GM18951 (cell line): ENCODE results near the gene ZMYM2.

Experiments used
- POLR2A ChIP-seq: IDR thresholded peaks from 4 replicates; pipeline ENCODE4 v1.6.1; 2011; ENCODE audit warnings: mild to moderate bottlenecking; ENCODE audit not compliant: insufficient read length, insufficient read depth; ENCODE audit errors: extremely low read depth
- in situ Hi-C: fragments of 300-500 bp; cut with MboI; formaldehyde crosslinking; loops from one replicate; pipeline ENCODE4 v1.12.0; 2022; ENCODE audit warnings: low sequenced_read_pairs, mixed read lengths, inconsistent platforms; ENCODE audit not compliant: unreplicated experiment

ZMYM2 gene

DNA sequence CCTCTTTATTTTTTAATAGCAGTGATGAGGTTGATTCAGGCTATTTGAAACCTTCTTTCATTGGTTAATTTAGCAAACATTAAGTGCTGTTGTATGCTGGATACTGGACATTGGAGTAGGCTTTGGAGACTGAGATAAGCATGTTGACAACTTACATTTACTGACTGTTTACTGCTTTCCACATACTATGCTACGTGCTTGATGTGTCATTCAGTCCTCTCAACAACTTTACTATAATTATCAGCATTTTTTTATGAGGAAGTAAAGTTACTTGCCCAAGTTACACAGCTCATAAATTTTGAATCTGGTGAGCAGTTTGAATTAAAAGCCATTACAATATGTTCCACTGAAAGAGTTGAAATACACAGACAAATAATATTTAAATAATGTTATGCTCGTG, 118.6 kb downstream of the ZMYM2 start:
- in situ Hi-C loops, result no loop called here
- TF ChIP-seq POLR2A, result no peak

DNA sequence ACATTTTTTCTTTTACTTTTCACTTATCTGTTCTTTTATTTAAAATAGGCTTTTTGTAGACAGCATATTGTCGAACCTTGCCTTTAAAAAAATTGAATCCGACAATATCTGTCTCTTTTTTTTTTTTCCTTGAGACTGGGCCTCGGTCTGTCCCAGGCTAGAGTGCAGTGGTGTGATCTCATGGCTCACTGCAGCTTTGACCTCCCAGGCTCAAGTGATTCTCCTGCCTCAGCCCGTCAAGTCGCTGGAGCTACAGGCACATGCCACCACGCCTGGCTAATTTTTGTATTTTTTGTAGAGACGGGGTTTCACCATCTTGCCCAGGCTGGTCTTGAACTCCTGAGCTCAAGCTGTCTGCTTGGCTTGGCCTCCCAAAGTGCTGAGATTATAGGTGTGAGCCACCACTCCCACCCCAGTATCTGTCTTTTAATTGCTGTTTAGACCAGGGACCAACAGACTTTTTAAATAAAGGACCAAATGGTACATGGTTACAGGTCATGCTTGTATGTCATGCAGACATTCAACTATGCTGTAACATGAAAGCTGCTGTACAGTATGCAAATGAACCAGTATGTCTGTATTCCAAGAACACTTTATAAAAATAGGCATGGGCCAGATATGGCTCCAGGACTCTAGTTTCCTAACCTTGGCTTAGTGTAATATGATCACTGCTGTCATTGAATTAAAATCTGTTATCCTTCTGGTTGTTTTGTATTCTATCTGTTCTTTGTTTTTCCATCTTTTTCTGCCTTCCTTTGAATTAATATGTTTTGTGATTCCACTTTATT, 122.0 kb downstream of the ZMYM2 start:
- TF ChIP-seq POLR2A, result no peak
- in situ Hi-C loops, result no loop called here

DNA sequence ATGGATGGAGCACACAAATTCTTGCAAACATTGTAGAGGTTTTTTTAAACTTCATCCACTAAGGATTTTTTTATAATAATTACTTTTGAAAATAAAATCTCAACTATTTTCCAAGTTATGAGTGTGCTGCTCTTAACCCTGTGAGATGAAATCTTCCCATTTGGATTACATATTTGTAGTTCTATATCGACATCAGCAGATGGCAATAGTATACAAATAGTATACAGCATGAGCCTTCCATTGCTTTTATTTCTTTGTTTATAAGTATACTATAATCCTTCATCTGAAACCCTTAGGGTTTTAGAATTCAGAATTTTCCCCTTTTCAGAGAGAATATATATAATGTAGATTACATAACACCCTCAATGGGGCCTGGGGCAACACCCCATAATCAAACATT, 131.8 kb downstream of the ZMYM2 start:
- in situ Hi-C loops, result no loop called here

DNA sequence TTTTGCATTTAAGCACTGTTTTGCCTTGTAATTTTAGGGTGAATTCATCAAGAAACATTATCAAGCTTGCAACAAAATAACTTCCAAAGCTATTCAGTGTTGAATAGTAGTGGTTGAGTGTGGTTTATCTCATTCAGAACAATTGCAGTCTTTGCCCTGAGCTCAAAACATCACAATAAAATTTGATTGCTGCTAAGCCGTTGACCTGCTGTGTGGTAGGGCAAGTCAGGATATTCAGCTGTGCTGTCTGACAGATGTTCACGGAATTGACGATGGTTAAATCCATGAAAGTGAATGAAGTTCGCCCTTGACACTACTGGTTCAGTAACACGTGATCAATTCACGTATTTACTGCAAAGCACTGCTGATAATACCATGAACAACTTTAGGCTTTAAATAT, 135.4 kb downstream of the ZMYM2 start:
- in situ Hi-C loops, result no loop called here
- no peak for TF ChIP-seq POLR2A

More for the DNA sequence above, 131.8 kb downstream of the ZMYM2 start:
- no peak for TF ChIP-seq POLR2A

DNA sequence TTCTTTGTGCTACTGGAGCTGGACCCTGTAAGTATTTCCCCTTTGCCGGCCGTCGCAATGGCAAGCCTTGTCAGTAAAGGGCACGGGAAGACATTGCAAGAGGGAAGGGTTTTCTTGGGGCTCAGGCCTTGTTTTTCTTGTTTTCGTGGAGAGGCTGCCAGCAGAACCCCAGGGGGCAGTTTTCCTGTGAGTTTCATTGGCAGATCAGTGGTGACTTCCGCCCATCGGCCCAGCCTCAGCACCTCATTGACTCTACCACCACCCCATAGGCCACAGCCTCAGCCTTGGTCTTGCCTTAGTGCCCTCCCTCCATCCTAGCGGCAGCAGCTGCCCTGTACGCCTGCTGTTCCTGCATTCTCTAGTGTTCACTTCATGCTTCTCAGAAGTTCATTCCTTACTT, 140.8 kb downstream of the ZMYM2 start:
- TF ChIP-seq POLR2A, result no peak
- in situ Hi-C loops, result no loop called here

DNA sequence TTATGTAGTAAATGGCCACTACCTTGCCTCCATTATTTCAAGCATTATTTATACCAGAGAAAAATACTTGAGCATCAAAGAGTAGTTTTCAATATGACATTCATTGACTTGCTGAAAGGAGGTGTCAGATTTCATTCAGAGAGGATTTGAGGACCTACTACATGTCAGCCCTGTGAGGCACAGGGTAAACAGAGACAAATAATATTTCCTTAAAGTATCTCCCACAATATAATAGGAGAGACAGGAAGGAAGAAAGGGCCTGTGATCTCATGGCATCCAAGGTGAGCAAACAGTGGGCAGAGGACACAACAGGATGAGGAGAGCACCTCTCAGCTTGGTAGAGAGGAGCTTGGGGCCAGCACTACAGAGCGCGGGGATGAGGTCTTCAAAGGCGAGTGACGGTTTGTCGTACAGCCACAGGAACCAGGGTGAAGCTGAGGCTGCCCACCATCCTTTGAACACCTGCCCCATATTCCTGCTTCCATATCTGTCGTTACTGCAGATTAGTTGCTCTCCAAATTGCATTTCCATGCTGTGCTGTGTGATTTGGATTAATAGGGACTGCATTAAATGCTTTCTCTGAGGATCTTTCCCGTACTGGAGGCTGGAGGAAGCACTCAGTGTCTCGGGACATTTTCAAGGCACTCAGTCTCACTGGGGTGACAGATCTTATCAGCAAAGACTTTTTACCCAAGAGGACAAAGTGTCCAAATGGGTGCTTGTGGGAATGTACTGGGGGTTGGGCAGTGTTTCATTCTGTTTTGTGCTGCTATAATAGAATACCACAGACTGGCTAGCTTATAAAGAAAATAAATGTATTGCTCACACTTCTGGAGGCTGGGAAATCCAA, 143.2 kb downstream of the ZMYM2 start:
- in situ Hi-C loops, result no loop called here
- TF ChIP-seq POLR2A, result no peak

DNA sequence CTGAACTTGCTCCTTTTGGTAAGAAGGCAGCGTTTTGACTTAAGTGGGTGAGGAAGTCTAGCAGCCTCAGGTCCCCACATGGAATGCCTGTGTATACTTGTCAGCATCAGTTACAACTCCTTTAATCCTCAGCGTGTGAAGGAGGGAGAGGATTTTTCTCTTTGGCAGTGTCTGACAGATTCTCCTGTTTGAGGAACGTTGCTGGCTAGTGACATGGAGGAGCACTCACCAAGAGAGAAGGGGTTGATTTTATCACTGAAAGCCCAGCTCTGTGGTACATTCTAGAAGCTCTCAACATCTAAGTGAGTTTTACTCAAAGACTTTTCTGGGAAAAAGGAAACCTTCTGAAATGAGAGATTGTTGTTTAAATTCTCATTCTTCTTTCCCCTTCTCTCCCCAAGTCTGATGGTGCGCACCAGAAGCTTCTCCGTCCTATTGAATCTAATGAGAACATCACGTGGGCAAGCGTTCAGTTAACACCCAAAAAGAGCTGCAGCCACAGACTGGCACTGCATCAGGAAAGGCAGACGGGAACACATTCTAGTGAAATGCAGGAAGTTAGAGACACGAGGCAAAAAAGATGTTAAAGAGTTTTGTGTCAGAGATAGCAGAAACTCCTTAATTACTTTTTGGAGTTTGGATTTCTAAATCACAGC, 144.1 kb downstream of the ZMYM2 start:
- TF ChIP-seq POLR2A, result no peak
- in situ Hi-C loops, result no loop called here

DNA sequence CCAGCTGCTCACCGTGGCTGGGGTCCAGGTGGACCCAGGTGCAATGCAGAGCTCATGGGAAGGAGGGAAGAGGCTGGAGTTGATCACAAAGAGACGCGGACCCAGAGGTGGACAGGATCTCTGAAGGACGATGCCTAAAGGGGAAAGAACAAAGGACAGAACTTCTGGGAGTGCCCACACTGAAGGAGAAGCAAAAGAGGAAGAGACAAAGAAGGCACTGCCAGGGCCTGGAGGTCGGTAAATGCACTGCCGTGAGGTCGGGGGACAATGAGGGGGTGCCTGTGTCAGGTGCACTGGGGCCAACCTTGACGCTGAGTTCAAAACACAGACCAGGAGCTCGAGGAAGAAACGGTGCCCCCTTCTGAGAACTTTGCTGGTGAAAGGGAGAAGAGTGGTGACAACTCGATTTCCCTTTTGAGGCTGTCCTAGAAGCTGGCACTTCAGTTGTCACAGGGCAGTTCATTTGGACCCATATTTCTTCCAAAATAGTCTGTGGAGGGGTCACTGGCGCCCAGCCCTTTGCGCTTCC, 146.7 kb downstream of the ZMYM2 start:
- in situ Hi-C loops, result no loop called here
- no peak for TF ChIP-seq POLR2A

DNA sequence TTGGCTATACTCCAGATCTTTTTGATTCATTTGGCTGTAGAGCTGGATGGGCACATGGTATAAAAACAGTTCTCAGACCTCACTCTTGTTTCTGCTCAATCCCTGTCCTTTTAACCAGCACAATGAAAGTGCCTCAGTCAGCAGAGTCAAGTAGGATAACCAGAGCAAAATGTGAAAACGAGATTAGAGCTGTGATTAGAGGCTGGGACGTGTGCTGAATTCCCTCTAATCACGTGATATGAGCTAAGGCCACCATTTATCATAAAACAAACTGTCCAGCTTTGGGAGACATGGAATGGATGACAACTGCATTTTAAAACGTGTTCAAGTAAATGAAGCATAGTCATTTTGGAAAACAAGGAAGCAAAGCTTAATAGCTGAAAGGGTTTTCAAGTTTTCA, 148.2 kb downstream of the ZMYM2 start:
- TF ChIP-seq POLR2A, result no peak
- in situ Hi-C loops, result no loop called here

DNA sequence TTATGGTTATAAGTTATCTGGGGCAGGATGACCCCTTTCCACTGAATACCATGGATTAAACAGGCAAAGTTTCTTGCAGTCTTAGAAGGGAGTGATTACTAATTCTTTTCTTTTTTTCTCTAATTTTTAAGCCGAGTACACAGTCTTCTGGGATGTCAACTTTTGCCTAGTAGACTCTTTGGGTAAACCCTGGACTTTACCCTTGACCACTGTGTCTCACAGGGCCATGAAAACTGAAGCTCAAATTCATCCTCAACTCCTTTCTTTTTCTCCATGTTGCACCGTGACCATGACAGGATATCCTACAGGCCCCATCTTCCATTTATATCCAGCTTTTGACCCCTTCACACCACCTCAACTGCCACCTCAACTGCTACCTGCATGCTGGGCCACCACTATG, 150.5 kb downstream of the ZMYM2 start:
- TF ChIP-seq POLR2A, result no peak
- in situ Hi-C loops, result no loop called here

DNA sequence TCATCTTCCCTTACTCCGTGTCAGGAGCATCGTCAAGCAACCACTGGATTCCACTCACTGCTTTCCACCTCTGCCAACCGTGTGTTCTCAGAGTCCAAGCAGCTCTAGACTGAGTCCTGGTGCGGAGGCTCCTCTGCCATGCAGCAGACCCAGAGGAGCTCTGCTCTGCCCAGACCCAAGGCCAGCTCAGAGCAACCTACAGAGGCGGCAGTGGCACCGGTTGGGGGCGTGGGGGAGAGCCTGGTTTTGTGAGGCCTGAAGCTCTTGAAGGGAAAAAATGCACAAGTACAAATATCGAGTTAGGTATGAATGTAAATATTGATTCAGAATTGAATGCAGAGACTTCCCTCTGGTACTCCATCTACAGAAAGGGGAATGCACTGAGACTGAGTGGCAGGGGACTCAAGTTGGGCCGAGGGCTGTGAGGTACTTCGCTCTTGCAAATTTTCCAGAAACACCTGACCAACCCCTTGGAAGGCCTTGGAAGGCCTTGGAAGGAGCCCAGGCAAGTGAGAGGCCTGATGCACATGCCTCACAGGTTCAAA, 155.6 kb downstream of the ZMYM2 start:
- in situ Hi-C loops, result no loop called here
- TF ChIP-seq POLR2A, result no peak

DNA sequence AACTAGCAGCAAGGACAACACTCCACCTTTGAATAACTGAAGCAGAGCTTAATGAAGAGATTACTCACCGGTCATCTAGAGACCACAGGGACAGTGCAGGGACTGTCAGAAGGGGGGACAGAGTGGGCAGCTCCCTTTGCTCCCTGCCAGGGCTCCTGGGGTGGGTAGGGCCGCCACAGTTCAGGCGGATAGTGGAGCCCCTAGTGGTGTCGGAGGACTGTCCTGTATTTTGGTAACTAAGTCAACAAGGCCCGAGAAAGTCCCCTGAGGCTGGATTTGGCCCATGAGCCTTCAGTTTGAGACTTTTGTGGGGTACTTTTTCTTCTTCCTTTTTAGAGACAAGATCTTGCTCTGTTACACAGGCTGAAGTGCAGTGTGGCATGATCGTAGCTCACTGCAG, 157.7 kb downstream of the ZMYM2 start:
- TF ChIP-seq POLR2A, result no peak
- in situ Hi-C loops, result no loop called here

DNA sequence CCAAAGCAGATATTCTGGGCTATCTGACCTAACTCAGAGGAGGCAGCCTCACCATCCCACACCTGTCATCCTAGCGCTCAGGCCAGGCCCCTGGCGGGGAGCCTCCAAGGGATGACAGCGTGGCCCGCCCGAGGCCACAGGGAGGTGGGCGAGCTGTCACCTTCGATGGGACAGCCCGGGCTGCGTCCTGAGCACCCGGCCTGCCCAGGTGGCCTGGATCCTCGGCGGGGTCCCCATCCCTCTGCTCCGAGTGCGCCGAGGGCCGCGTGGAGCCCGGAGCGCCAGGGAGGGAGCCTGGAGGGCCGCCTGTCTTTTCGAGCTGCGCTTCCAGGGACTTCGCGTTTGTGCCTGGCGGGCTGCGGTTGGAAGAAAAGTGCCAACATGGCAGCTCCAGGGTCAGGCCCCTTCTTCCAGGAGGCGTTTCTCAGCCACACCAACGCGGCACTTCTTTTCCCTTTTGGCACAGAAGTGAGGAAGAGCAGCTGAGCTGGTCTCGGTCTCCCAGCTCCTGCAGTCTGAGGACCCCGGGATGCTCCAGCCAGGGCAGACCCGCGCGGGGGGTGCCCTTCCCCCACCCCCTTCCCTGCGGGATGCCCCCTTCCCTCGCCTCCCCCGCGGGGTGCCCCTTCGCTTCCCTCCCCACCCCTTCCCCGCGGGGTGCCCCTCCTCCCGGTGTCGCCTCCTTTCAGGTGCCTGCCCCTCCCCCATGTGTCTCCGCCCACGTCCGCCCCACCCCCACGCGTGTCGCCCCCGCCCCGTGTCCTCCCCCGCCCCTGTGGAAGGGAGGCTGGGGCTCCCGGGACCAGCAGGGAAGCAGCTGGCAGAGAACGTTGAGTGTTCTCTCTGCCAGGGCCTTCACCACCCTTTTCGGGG, 160.0 kb downstream of the ZMYM2 start:
- no peak for TF ChIP-seq POLR2A
- in situ Hi-C loops, result no loop called here

DNA sequence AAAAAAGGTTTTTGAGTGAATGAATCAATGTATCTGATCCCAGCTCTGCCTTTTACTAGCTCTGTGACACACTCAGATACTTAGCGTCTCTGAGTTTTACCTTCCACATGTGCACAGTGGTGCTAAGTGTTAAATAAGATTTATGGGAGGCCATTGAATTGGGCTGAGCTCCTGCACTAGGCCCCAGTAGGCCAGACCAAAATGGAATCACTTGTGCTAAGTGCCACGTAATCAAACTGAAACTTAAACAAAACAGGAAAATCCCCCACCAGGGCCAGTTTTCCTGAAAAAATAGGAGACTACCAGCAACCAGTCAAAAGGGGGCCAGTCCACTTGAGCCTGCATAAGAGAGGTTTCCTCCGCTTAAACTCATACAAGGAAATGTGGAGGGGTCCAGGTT, 161.4 kb downstream of the ZMYM2 start:
- in situ Hi-C loops, result no loop called here
- TF ChIP-seq POLR2A, result no peak
